H7 (cell line): ENCODE results near the gene ENG. TPM values are rescaled to one million over a fixed set of nuclear protein-coding genes. Genes with fewer than 3 reads are reported as not detected.

ENCODE experiments used
- DNase-seq: peaks from one replicate; pipeline ENCODE4 v3.0.0; 2012
- H3K27me3 ChIP-seq: 2 replicates; pipeline ENCODE4 v1.6.0; 2011; ENCODE audit warnings: mild to moderate bottlenecking, low read length; ENCODE audit not compliant: control insufficient read depth, insufficient read depth
- H3K36me3 ChIP-seq: replicated peaks from 2 replicates; pipeline ENCODE4 v1.5.1; 2011; ENCODE audit warnings: low read length; ENCODE audit not compliant: control insufficient read depth, insufficient read depth
- H3K4me3 ChIP-seq: 2 replicates; pipeline ENCODE4 v1.5.1; 2011; ENCODE audit warnings: low read depth, mild to moderate bottlenecking, control low read depth, low read length, moderate library complexity; ENCODE audit not compliant: insufficient read depth
- total RNA-seq: library from RNA; depleted of rRNA; stranded (reverse); fragments of >200 nt; shearing (Covaris generic); gene quantifications from 2 replicates; pipeline ENCODE4 v1.2.3, GENCODE V29; 2014; rRNA removed

Gene ENG
- 1.4 and 1.8 TPM in 2 replicates for total RNA-seq

- Histone ChIP-seq H3K36me3 (no peaks in the 10 kb centered on the region), H3K4me3 (peak within 1 kb of the TSS; percentile 10; the same call in 1 of the 2 replicates), H3K27me3 (no peaks in the 10 kb centered on the region)
- DNase-seq: peak; percentile 86
Observed at GRCh38 chr9:127854184-127854806, at the start of gene ENG. ENG (minus strand) TSS chr9:127854658; CDS start chr9:127854355, 303 bp downstream.

GRCh38 chr9:127903557-127904475, 49.4 kb upstream of the ENG start:
- peak; percentile 81 for DNase-seq
- Histone ChIP-seq H3K27me3 (peaks cover 2% of the 10 kb centered on the region), H3K36me3 (no peaks in the 10 kb centered on the region), H3K4me3 (no peak overlapping the region)

- Histone ChIP-seq H3K27me3 (peaks cover 2% of the 10 kb centered on the region), H3K4me3 (peak within 1 kb of the TSS; percentile 77), H3K36me3 (peaks cover 12% of the 10 kb centered on the region)
- peak; percentile 97 for DNase-seq
Observed at GRCh38 chr9:127899128-127899943, 44.9 kb upstream of the ENG start, which contains the start of gene ST6GALNAC6. ST6GALNAC6 (minus strand) TSS chr9:127899603; CDS start chr9:127897981, 1,622 bp downstream.

GRCh38 chr9:127898433-127899127, 44.1 kb upstream of the ENG start:
- peaks cover 2% of the 10 kb centered on the region for H3K27me3 ChIP-seq
- peak overlapping the region; percentile 77 for H3K4me3 ChIP-seq
- DNase-seq: peak; percentile 83
- H3K36me3 ChIP-seq: peaks cover 17% of the 10 kb centered on the region

GRCh38 chr9:127897193-127897692, 42.8 kb upstream of the ENG start:
- DNase-seq: peak; percentile 99
- Histone ChIP-seq H3K36me3 (peaks cover 25% of the 10 kb centered on the region), H3K4me3 (no peak overlapping the region; the same call in 1 of the 2 replicates), H3K27me3 (peaks cover 2% of the 10 kb centered on the region)

- H3K4me3 ChIP-seq: no peak overlapping the region; the same call in 1 of the 2 replicates
- H3K36me3 ChIP-seq: peaks cover 25% of the 10 kb centered on the region
- no peak for DNase-seq
- H3K27me3 ChIP-seq: peaks cover 2% of the 10 kb centered on the region
Observed at GRCh38 chr9:127896395-127897192, 42.1 kb upstream of the ENG start.

GRCh38 chr9:127895811-127896210, 41.4 kb upstream of the ENG start:
- no peak overlapping the region for H3K4me3 ChIP-seq
- no peak for DNase-seq
- peaks cover 2% of the 10 kb centered on the region for H3K27me3 ChIP-seq
- peaks cover 25% of the 10 kb centered on the region for H3K36me3 ChIP-seq

- Histone ChIP-seq H3K27me3 (no peaks in the 10 kb centered on the region), H3K4me3 (no peak overlapping the region), H3K36me3 (peaks cover 32% of the 10 kb centered on the region)
- no peak for DNase-seq
Observed at GRCh38 chr9:127893392-127893791, 38.9 kb upstream of the ENG start.

GRCh38 chr9:127892831-127893230, 38.4 kb upstream of the ENG start:
- Histone ChIP-seq H3K36me3 (peaks cover 33% of the 10 kb centered on the region), H3K27me3 (no peaks in the 10 kb centered on the region), H3K4me3 (no peak overlapping the region)
- no peak for DNase-seq

GRCh38 chr9:127890053-127890452, 35.6 kb upstream of the ENG start:
- Histone ChIP-seq H3K27me3 (no peaks in the 10 kb centered on the region), H3K36me3 (peaks cover 36% of the 10 kb centered on the region), H3K4me3 (no peak overlapping the region)
- no peak for DNase-seq

- Histone ChIP-seq H3K4me3 (no peak overlapping the region), H3K36me3 (peaks cover 17% of the 10 kb centered on the region), H3K27me3 (no peaks in the 10 kb centered on the region)
- no peak for DNase-seq
Observed at GRCh38 chr9:127887792-127888191, 33.3 kb upstream of the ENG start.

- peak; percentile 82 for DNase-seq
- H3K36me3 ChIP-seq: peaks cover 17% of the 10 kb centered on the region
- H3K27me3 ChIP-seq: no peaks in the 10 kb centered on the region
- H3K4me3 ChIP-seq: no peak overlapping the region
Observed at GRCh38 chr9:127886401-127886972, 32.0 kb upstream of the ENG start.
